ENCODE measurements around the gene NTRK1.

NTRK1 gene

GRCh38 chr1:156858959-156859522 is 1.6 kb upstream of the NTRK1 start, which contains the start of gene INSRR:
Gene INSRR, minus strand, starts transcription at chr1:156859117. Its CDS starts 496 bp downstream, at chr1:156858621.
- DNase-seq = no peak

GRCh38 chr1:156859523-156860112 is 1.0 kb upstream of the NTRK1 start:
- DNase-seq = peak in 1 of 2 donors; percentile 17

- peak; percentile 51 to 65 for DNase-seq
Measured at GRCh38 chr1:156860113-156860627, 495 bp upstream of the NTRK1 start.

GRCh38 chr1:156862584-156862983 is 1.9 kb downstream of the NTRK1 start:
- no peak for DNase-seq

- no peak for DNase-seq
Measured at GRCh38 chr1:156862997-156863599, 2.4 kb downstream of the NTRK1 start.

GRCh38 chr1:156863631-156864030 is 3.0 kb downstream of the NTRK1 start:
- no peak for DNase-seq

GRCh38 chr1:156864796-156865195 is 4.1 kb downstream of the NTRK1 start:
- no peak for DNase-seq

- DNase-seq = no peak
Measured at GRCh38 chr1:156865258-156865657, 4.6 kb downstream of the NTRK1 start.

- DNase-seq = no peak
Measured at GRCh38 chr1:156865865-156866248, 5.2 kb downstream of the NTRK1 start.

GRCh38 chr1:156866249-156866909 is 5.7 kb downstream of the NTRK1 start:
- DNase-seq = no peak

GRCh38 chr1:156868341-156868740 is 7.7 kb downstream of the NTRK1 start:
- DNase-seq = no peak

- no peak for DNase-seq
Measured at GRCh38 chr1:156869455-156869854, 8.8 kb downstream of the NTRK1 start.

- DNase-seq = no peak
Measured at GRCh38 chr1:156873659-156874058, 13.0 kb downstream of the NTRK1 start.

- DNase-seq = no peak
Measured at GRCh38 chr1:156874142-156874541, 13.5 kb downstream of the NTRK1 start.

GRCh38 chr1:156874572-156875340 is 14.1 kb downstream of the NTRK1 start:
- no peak for DNase-seq

GRCh38 chr1:156875341-156875615 is 14.6 kb downstream of the NTRK1 start:
- DNase-seq = no peak

- no peak for DNase-seq
Measured at GRCh38 chr1:156876281-156876680, 15.6 kb downstream of the NTRK1 start.

- DNase-seq = no peak
Measured at GRCh38 chr1:156877433-156878170, 16.9 kb downstream of the NTRK1 start.

GRCh38 chr1:156879876-156880275 is 19.2 kb downstream of the NTRK1 start:
- DNase-seq = no peak

- DNase-seq = no peak
Measured at GRCh38 chr1:156880473-156880872, 19.8 kb downstream of the NTRK1 start.

GRCh38 chr1:156881101-156881500 is 20.4 kb downstream of the NTRK1 start:
- DNase-seq = no peak

GRCh38 chr1:156881663-156882062 is 21.0 kb downstream of the NTRK1 start:
- no peak for DNase-seq

GRCh38 chr1:156882543-156882942 is 21.9 kb downstream of the NTRK1 start:
- no peak for DNase-seq

Measured in CD4-positive, alpha-beta T cell treated with Interleukin-1 beta for 1 hour (primary cell).